ENCODE measurements around the gene ANXA4. TPM values are rescaled to one million over a fixed set of nuclear protein-coding genes. Genes with fewer than 3 reads are reported as not detected.

ANXA4 gene
- polyA plus RNA-seq, 3 donors = 230 to 308 (median 240) TPM

GRCh38 chr2:69833752-69834151, 91.8 kb downstream of the ANXA4 start:
- no peak for DNase-seq (ENCODE audit: low read depth in 3 of 3, low spot score in 2 of 3)

- no peak for DNase-seq (ENCODE audit: low read depth in 3 of 3, low spot score in 2 of 3)
Measured at GRCh38 chr2:69835666-69836065, 93.7 kb downstream of the ANXA4 start.

- no peak for DNase-seq (ENCODE audit: low read depth in 3 of 3, low spot score in 2 of 3)
Measured at GRCh38 chr2:69836316-69836715, 94.4 kb downstream of the ANXA4 start.

- DNase-seq (ENCODE audit: low read depth in 3 of 3, low spot score in 2 of 3) = no peak
Measured at GRCh38 chr2:69837533-69837932, 95.6 kb downstream of the ANXA4 start.

- no peak for DNase-seq (ENCODE audit: low read depth in 3 of 3, low spot score in 2 of 3)
Measured at GRCh38 chr2:69843993-69844392, 102.1 kb downstream of the ANXA4 start.

- no peak for DNase-seq (ENCODE audit: low read depth in 3 of 3, low spot score in 2 of 3)
Measured at GRCh38 chr2:69844560-69844959, 102.6 kb downstream of the ANXA4 start.

GRCh38 chr2:69846182-69847067, 104.5 kb downstream of the ANXA4 start:
- no peak for DNase-seq (ENCODE audit: low read depth in 3 of 3, low spot score in 2 of 3)

- DNase-seq (ENCODE audit: low read depth in 3 of 3, low spot score in 2 of 3) = no peak
Measured at GRCh38 chr2:69847068-69847828, 105.3 kb downstream of the ANXA4 start.

GRCh38 chr2:69848186-69848790, 106.4 kb downstream of the ANXA4 start:
- DNase-seq (ENCODE audit: low read depth in 3 of 3, low spot score in 2 of 3) = no peak

- no peak for DNase-seq (ENCODE audit: low read depth in 3 of 3, low spot score in 2 of 3)
Measured at GRCh38 chr2:69858261-69858660, 116.3 kb downstream of the ANXA4 start.

- DNase-seq (ENCODE audit: low read depth in 3 of 3, low spot score in 2 of 3) = no peak
Measured at GRCh38 chr2:69863298-69863697, 121.4 kb downstream of the ANXA4 start.

Other genes with a start within 250 kb of the ANXA4 start
- gene AAK1, start 98.4 kb upstream of the ANXA4 start, polyA plus RNA-seq (ENCODE audit: insufficient read length in 3 of 3) = 10 to 100 TPM; 16.2 to 18.9 (median 18.0) TPM
- gene GMCL1, start 87.5 kb downstream of the ANXA4 start, polyA plus RNA-seq (ENCODE audit: insufficient read length in 3 of 3) = 10 to 100 TPM; 30.7 to 32.5 (median 31.3) TPM
- gene SNRNP27, start 151.8 kb downstream of the ANXA4 start, polyA plus RNA-seq (ENCODE audit: insufficient read length in 3 of 3) = 10 to 100 TPM; 74.1 to 84.4 (median 77.2) TPM
- gene MXD1, start 173.0 kb downstream of the ANXA4 start, polyA plus RNA-seq (ENCODE audit: insufficient read length in 3 of 3) = 10 to 100 TPM; 11.3 to 13.4 (median 12.4) TPM
- gene ASPRV1, start 219.5 kb downstream of the ANXA4 start, polyA plus RNA-seq (ENCODE audit: insufficient read length in 3 of 3) = 1 to 10 TPM; 3.2 to 4.6 (median 3.9) TPM